GM19438 (cell line): Measurements from ENCODE around the gene GPR35.

Experiments used
- ATAC-seq: cut with Tn5 transposase; IDR thresholded peaks from one replicate; pipeline ENCODE4 v1.9.1; 2021; ENCODE audit warnings: low read depth; ENCODE audit not compliant: unreplicated experiment

Gene GPR35

GRCh38 chr2:240588669-240589068 lies 36.6 kb upstream of the GPR35 start:
- no peak for ATAC-seq

- no peak for ATAC-seq
These were observed 35.9 kb upstream of the GPR35 start for GRCh38 chr2:240589375-240589774.

- ATAC-seq, result no peak
These were observed 35.3 kb upstream of the GPR35 start for GRCh38 chr2:240589850-240590525.

- ATAC-seq, result no peak
These were observed 34.6 kb upstream of the GPR35 start for GRCh38 chr2:240590681-240591111.

- no peak for ATAC-seq
These were observed 34.1 kb upstream of the GPR35 start for GRCh38 chr2:240591226-240591625.

- ATAC-seq, result no peak
These were observed 33.5 kb upstream of the GPR35 start for GRCh38 chr2:240591784-240592183.

GRCh38 chr2:240593026-240593702 lies 32.1 kb upstream of the GPR35 start:
- no peak for ATAC-seq

- no peak for ATAC-seq
These were observed 31.4 kb upstream of the GPR35 start for GRCh38 chr2:240593703-240594451.

GRCh38 chr2:240594511-240595380 lies 30.5 kb upstream of the GPR35 start:
- ATAC-seq, result no peak

GRCh38 chr2:240595381-240596079 lies 29.8 kb upstream of the GPR35 start:
- no peak for ATAC-seq

- no peak for ATAC-seq
These were observed 29.2 kb upstream of the GPR35 start for GRCh38 chr2:240596080-240596460.

- no peak for ATAC-seq
These were observed 28.8 kb upstream of the GPR35 start for GRCh38 chr2:240596491-240596931.

GRCh38 chr2:240597054-240597418 lies 28.2 kb upstream of the GPR35 start:
- ATAC-seq, result no peak

- no peak for ATAC-seq
These were observed 27.7 kb upstream of the GPR35 start for GRCh38 chr2:240597419-240598181.

- ATAC-seq, result no peak
These were observed 26.9 kb upstream of the GPR35 start for GRCh38 chr2:240598311-240598911.

- ATAC-seq, result no peak
These were observed 26.1 kb upstream of the GPR35 start for GRCh38 chr2:240599141-240599583.

- ATAC-seq, result no peak
These were observed 24.8 kb upstream of the GPR35 start for GRCh38 chr2:240600451-240600961.

GRCh38 chr2:240601061-240601830 lies 24.0 kb upstream of the GPR35 start:
- no peak for ATAC-seq
